Caco-2 (cell line): ENCODE data around the gene SLC39A11. TPM values are rescaled to one million over a fixed set of nuclear protein-coding genes. Genes with fewer than 3 reads are reported as not detected.

ENCODE experiments used
- BruUV-seq: library from RNA; stranded (reverse); fragments of 400-500 nt; replicated peaks from 2 replicates; lab custom pipeline; 2021; lab: Mats Ljungman, UMichigan
- CTCF ChIA-PET: fragments of 300-600 bp; sonication (Branson Sonifier 250); formaldehyde crosslinking; loops from one replicate; lab custom pipeline; 2022; ENCODE audit warnings: antibody characterized with exemption; lab: Charles Lee
- POLR2A ChIA-PET: fragments of 300-600 bp; sonication (Branson Sonifier 250); formaldehyde crosslinking; loops from one replicate; lab custom pipeline; 2022; ENCODE audit warnings: antibody characterized with exemption; lab: Charles Lee
- DNase-seq, 2 experiments: peaks; one replicate each; pipeline versions ENCODE4 v3.0.0 to v3.0.0-alpha.2; 2020 to 2022
- H3K27me3 ChIP-seq: replicated peaks from 2 replicates; pipeline ENCODE4 v1.6.0; 2011; ENCODE audit warnings: low read length; ENCODE audit not compliant: control insufficient read depth, insufficient read depth
- H3K36me3 ChIP-seq: 2 replicates; pipeline ENCODE4 v1.5.1; 2011; ENCODE audit warnings: low read length; ENCODE audit not compliant: control insufficient read depth, insufficient read depth
- H3K4me1 ChIP-seq: fragments of 250-450 bp; sonication (Bioruptor Pico); 2 replicates; pipeline ENCODE4 v1.5.1; 2020; ENCODE audit warnings: mild to moderate bottlenecking
- H3K4me3 ChIP-seq: 2 replicates; pipeline ENCODE4 v1.5.1; 2011; ENCODE audit warnings: low read depth, mild to moderate bottlenecking, control low read depth, low read length
- H3K9me3 ChIP-seq: fragments of 250-450 bp; sonication (Bioruptor Pico); 2 replicates; pipeline ENCODE4 v1.5.1; 2020; ENCODE audit warnings: mild to moderate bottlenecking, moderate library complexity
- H3K27ac Mint-ChIP-seq: one replicate; pipeline ENCODE4 v1.8.0; 2022; ENCODE audit warnings: mixed read lengths; ENCODE audit not compliant: unreplicated experiment
- H3K27me3 Mint-ChIP-seq: one replicate; pipeline ENCODE4 v1.8.0; 2022; ENCODE audit warnings: mixed read lengths; ENCODE audit not compliant: insufficient read depth, unreplicated experiment
- H3K36me3 Mint-ChIP-seq: one replicate; pipeline ENCODE4 v1.8.0; 2022; ENCODE audit warnings: mild to moderate bottlenecking, mixed read lengths; ENCODE audit not compliant: insufficient read depth, unreplicated experiment
- H3K4me1 Mint-ChIP-seq: one replicate; pipeline ENCODE4 v1.8.0; 2022; ENCODE audit warnings: low read depth, mixed read lengths; ENCODE audit not compliant: unreplicated experiment
- H3K4me3 Mint-ChIP-seq: one replicate; pipeline ENCODE4 v1.8.0; 2022; ENCODE audit warnings: mild to moderate bottlenecking, moderate library complexity, mixed read lengths; ENCODE audit not compliant: unreplicated experiment
- H3K9me3 Mint-ChIP-seq: one replicate; pipeline ENCODE4 v1.8.0; 2022; ENCODE audit warnings: mixed read lengths; ENCODE audit not compliant: unreplicated experiment
- intact Hi-C: fragments of 100-400 bp; cut with micrococcal nuclease; formaldehyde crosslinking; loops from one replicate; pipeline ENCODE4 v1.10.0; 2022; ENCODE audit not compliant: unreplicated experiment
- total RNA-seq: library from RNA; stranded (reverse); gene quantifications from 2 replicates; pipeline ENCODE4 v1.2.3, GENCODE V29; 2022
- TF ChIP-seq, protein P1 (sequence below), 2 experiments: fragments of 200-600 bp in 1 of 2; IDR thresholded peaks; 1 replicate in 1 of 2; 2 replicates in 1 of 2; pipeline versions ENCODE4 v1.5.1 to v1.8.0; 2011 to 2022; ENCODE audit warnings: antibody characterized with exemption in 1 of 2, control low read depth in 1 of 2, inconsistent platforms in 1 of 2, low read depth in 1 of 2, low read length in 1 of 2, mild to moderate bottlenecking in 1 of 2, moderate library complexity in 1 of 2; ENCODE audit not compliant: insufficient read depth in 1 of 2, severe bottlenecking in 1 of 2, unreplicated experiment in 1 of 2

The SLC39A11 gene
- total RNA-seq, 1 experiment from 2014 or later, result 26.4 TPM

DNA sequence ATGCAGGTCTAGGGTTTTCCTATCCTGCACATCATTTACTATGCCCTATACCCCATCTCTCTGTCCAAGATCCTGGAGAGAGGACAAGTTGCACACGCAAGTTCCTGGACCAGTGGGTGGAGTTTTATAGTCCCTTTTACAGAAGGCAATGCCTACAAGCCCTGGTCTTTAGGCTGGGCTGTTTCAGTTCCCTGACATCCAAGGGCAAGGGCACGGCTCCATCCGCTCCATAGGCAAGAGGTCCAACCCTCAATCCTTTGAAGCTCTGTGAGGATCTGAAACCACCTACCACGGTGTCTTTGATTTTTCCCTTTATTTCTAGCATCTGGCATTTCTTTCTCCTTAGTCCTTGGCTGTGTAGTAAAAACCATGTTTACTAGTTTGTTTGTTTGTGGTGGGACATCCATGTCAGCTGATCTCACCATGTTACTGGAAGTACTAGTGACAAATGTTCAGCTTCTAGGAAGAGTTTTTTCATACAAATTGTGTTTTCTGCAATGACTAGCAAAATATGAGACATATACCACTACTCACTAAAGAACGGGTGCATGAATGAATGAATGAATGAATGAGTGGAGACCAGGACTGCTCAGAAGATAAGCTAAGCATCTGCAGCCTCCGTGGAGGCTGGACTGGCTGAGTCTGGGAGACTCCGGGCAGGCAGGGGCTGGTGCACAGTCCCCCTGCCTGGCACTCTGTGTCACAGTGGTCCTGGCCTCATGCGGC lies 359.4 kb downstream of the SLC39A11 start:
- intact Hi-C loops, result no loop called here
- Histone ChIP-seq H3K36me3 (no peaks in the 10 kb centered on the region), H3K27me3 (no peaks in the 10 kb centered on the region), H3K9me3 (no peaks in the 10 kb centered on the region), H3K4me1 (no peaks in the 10 kb centered on the region), H3K4me3 (no peak overlapping the region)
- Mint-ChIP-seq H3K9me3 (no peaks in the 10 kb centered on the region), H3K27ac (no peak overlapping the region), H3K36me3 (no peaks in the 10 kb centered on the region), H3K4me3 (no peak overlapping the region), H3K4me1 (peaks cover 7% of the 10 kb centered on the region), H3K27me3 (no peaks in the 10 kb centered on the region)
- TF ChIP-seq, protein P1, sequence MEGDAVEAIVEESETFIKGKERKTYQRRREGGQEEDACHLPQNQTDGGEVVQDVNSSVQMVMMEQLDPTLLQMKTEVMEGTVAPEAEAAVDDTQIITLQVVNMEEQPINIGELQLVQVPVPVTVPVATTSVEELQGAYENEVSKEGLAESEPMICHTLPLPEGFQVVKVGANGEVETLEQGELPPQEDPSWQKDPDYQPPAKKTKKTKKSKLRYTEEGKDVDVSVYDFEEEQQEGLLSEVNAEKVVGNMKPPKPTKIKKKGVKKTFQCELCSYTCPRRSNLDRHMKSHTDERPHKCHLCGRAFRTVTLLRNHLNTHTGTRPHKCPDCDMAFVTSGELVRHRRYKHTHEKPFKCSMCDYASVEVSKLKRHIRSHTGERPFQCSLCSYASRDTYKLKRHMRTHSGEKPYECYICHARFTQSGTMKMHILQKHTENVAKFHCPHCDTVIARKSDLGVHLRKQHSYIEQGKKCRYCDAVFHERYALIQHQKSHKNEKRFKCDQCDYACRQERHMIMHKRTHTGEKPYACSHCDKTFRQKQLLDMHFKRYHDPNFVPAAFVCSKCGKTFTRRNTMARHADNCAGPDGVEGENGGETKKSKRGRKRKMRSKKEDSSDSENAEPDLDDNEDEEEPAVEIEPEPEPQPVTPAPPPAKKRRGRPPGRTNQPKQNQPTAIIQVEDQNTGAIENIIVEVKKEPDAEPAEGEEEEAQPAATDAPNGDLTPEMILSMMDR (IDR thresholded peaks at IDR 0.05; ENCODE audit: insufficient read depth in 1 of 2, low read depth in 1 of 2, low read length in 1 of 2, severe bottlenecking in 1 of 2, unreplicated experiment in 1 of 2), result no peak
- ChIA-PET POLR2A (no interaction called here), CTCF (no interaction called here)
- DNase-seq, result no peak
- BruUV-seq, result no TSS peak

DNA sequence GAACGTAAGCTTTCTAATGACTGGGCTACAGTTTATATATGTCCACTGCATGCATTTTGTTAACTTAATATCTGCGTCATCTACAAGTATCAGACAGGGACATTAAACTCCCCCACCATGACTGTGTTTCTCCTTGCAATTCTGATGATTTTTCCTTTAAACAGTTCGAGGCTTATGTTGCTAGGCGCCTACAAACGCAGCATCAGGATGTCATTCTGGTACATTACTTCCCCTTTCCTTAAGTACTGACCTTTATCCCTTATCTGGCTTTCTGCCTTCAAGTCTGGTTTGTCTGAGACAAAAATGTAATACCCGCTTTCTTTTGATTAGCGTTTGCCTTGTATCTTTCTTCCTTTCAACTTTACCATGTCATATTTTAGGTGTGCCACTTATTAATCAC lies 362.4 kb downstream of the SLC39A11 start:
- Mint-ChIP-seq H3K9me3 (no peaks in the 10 kb centered on the region), H3K27me3 (no peaks in the 10 kb centered on the region), H3K36me3 (no peaks in the 10 kb centered on the region), H3K4me1 (peaks cover 14% of the 10 kb centered on the region), H3K27ac (no peak overlapping the region), H3K4me3 (no peak overlapping the region)
- ChIA-PET CTCF (no interaction called here), POLR2A (interaction anchor here (0.7 kb wide), 1 partner anchor 581 kb away, joined by 3 read pairs; no protein-coding TSS in a partner anchor)
- intact Hi-C loops, result no loop called here
- H3K4me1 ChIP-seq, result no peaks in the 10 kb centered on the region
- no peaks in the 10 kb centered on the region; the same call in 1 of the 2 replicates for H3K27me3 ChIP-seq
- no peaks in the 10 kb centered on the region for H3K9me3 ChIP-seq
- no peak for DNase-seq
- TF ChIP-seq, protein P1 (IDR thresholded peaks at IDR 0.05; ENCODE audit: insufficient read depth in 1 of 2, low read depth in 1 of 2, low read length in 1 of 2, severe bottlenecking in 1 of 2, unreplicated experiment in 1 of 2), result no peak
- no TSS peak for BruUV-seq
- H3K36me3 ChIP-seq, result no peaks in the 10 kb centered on the region
- no peak overlapping the region for H3K4me3 ChIP-seq

DNA sequence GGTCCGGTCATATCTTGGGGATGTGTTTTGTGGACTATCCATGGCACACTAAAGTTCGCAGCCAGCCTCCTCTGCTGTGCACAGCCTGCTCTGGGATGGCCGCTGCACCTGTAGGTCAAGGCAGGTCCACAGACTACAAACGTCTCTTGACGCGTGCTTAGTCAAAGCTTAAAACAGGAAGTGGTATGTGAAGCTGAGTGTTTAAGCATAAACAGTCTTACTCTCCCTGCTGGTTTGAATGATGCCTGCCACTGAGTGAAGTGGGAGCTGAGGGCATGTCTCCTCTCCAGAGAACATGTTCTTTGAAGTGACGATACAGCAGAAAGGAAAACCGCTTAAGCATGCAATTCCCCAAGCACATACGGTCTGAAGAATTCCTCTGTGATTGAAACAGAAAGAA lies 365.6 kb downstream of the SLC39A11 start:
- Mint-ChIP-seq H3K27me3 (no peaks in the 10 kb centered on the region), H3K4me1 (peaks cover 14% of the 10 kb centered on the region), H3K36me3 (no peaks in the 10 kb centered on the region), H3K9me3 (no peaks in the 10 kb centered on the region), H3K27ac (no peak overlapping the region), H3K4me3 (no peak overlapping the region)
- TF ChIP-seq, protein P1 (IDR thresholded peaks at IDR 0.05; ENCODE audit: insufficient read depth in 1 of 2, low read depth in 1 of 2, low read length in 1 of 2, severe bottlenecking in 1 of 2, unreplicated experiment in 1 of 2), result no peak
- no peak for DNase-seq
- H3K36me3 ChIP-seq, result no peaks in the 10 kb centered on the region
- CTCF ChIA-PET, result interaction anchor here (0.7 to 2.8 kb wide), 13 partner anchors 167 to 1145 kb away, joined by 3 to 46 read pairs (median 5); partner anchors contain the start of gene SSTR2
- BruUV-seq, result no TSS peak
- no peaks in the 10 kb centered on the region; the same call in 1 of the 2 replicates for H3K27me3 ChIP-seq
- no peaks in the 10 kb centered on the region for H3K4me1 ChIP-seq
- intact Hi-C loops, result loop anchor here (1.0 to 5.0 kb wide), 5 partner anchors 259 to 528 kb away; a partner anchor contains a TSS
- H3K4me3 ChIP-seq, result no peak overlapping the region
- POLR2A ChIA-PET, result interaction anchor here (0.5 kb wide), 2 partner anchors 178 to 502 kb away, joined by 3 to 5 read pairs; no protein-coding TSS in a partner anchor
- no peaks in the 10 kb centered on the region for H3K9me3 ChIP-seq
